ENCODE data around the gene UIMC1.
"Not testable (repeated sequence)": the region's sequence is repeated elsewhere in the genome, so short reads cannot be mapped to it uniquely, and the experiment has no call there.

The UIMC1 gene

DNA sequence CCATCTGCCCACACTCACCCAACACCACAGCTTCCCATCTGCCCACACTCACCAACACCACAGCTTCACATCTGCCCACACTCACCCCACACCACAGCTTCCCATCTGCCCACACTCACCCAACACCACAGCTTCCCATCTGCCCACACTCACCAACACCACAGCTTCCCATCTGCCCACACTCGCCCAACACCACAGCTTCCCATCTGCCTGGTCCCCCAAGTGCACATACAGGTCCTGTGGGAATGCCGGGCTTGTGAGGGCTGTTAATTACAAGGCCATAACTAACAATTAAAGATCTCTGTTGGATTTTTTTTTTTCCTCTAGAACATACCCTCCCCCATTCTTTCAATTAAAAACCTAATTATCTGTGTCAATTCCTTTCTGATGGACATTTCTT, 133.6 kb downstream of the UIMC1 start:
- DNase-seq (ENCODE audit: low spot score); FAIRE-seq: not testable (repeated sequence)

- not testable (repeated sequence) for DNase-seq (ENCODE audit: low spot score)
These were observed 134.0 kb downstream of the UIMC1 start for GRCh38 chr5:176872586-176872985.

DNA sequence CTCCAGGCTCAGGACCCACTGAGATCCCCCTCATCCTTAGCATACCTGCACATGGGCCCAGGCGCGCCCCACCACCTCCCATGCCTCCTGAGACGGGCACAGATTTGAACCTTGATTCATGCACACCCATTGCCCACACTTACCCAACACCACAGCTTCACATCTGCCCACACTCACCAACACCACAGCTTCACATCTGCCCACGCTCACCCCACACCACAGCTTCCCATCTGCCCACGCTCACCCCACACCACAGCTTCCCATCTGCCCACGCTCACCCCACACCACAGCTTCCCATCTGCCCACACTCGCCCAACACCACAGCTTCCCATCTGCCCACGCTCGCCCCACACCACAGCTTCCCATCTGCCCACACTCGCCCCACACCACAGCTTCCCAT, 135.9 kb downstream of the UIMC1 start:
- DNase-seq (ENCODE audit: low spot score); FAIRE-seq: not testable (repeated sequence)

More at GRCh38 chr5:176872586-176872985, 134.0 kb downstream of the UIMC1 start:
- not testable (repeated sequence) for FAIRE-seq

- no peak for FAIRE-seq
- DNase-seq (ENCODE audit: low spot score), result peak; percentile 8
These were observed 136.4 kb downstream of the UIMC1 start for GRCh38 chr5:176870110-176870591.

- FAIRE-seq, result no peak
These were observed 137.0 kb downstream of the UIMC1 start for GRCh38 chr5:176869501-176870109.

DNA sequence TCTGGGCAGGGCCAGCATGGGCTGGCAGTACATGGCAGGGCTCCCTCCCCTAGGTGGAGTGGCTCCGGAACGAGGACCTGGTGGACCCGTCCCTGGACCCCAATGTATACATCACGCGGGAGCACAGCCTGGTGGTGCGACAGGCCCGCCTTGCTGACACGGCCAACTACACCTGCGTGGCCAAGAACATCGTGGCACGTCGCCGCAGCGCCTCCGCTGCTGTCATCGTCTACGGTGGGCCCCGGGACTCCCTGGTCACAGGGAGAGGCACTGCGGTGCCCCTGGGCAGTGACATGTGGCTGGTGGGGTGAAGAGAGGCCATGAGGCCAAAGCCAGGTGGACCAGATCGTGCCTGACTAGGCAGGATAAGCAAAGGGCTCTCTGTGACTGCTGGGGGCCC, 137.8 kb downstream of the UIMC1 start:
- no peak for FAIRE-seq

More at GRCh38 chr5:176869501-176870109, 137.0 kb downstream of the UIMC1 start:
- DNase-seq (ENCODE audit: low spot score), result no peak

GRCh38 chr5:176868126-176868525, 138.5 kb downstream of the UIMC1 start:
- no peak for FAIRE-seq

More for the DNA sequence above, 137.8 kb downstream of the UIMC1 start:
- DNase-seq (ENCODE audit: low spot score), result no peak

GRCh38 chr5:176866707-176867310, 139.8 kb downstream of the UIMC1 start:
- no peak for DNase-seq (ENCODE audit: low spot score)

More at GRCh38 chr5:176868126-176868525, 138.5 kb downstream of the UIMC1 start:
- no peak for DNase-seq (ENCODE audit: low spot score)

GRCh38 chr5:176865964-176866363, 140.6 kb downstream of the UIMC1 start:
- no peak for FAIRE-seq

More at GRCh38 chr5:176866707-176867310, 139.8 kb downstream of the UIMC1 start:
- no peak for FAIRE-seq

GRCh38 chr5:176864755-176865154, 141.8 kb downstream of the UIMC1 start:
- FAIRE-seq, result no peak
- DNase-seq (ENCODE audit: low spot score), result no peak

More at GRCh38 chr5:176865964-176866363, 140.6 kb downstream of the UIMC1 start:
- no peak for DNase-seq (ENCODE audit: low spot score)

DNA sequence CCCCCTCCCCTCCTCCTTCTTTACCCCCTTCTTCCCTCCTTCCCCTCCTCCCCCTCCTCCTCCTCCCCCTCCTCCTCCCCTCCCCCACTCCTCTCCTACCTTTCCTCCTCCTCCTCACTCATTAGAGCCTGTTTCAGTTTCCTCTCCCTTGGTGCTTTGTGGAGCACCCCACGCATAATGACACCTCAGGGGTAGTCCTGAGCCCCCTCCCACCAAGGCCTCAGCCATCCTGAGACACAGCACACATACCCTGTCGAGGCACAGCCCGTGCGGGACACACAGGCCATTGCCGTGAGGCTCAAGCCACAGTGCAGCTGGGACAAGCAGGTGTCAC, 142.8 kb downstream of the UIMC1 start:
- DNase-seq (ENCODE audit: low spot score) (no peak), FAIRE-seq (no peak)

- FAIRE-seq, result no peak
- DNase-seq (ENCODE audit: low spot score), result no peak
These were observed 143.4 kb downstream of the UIMC1 start for GRCh38 chr5:176863041-176863764.

GRCh38 chr5:176862330-176862995, 144.1 kb downstream of the UIMC1 start:
- no peak for FAIRE-seq
- DNase-seq (ENCODE audit: low spot score), result no peak

GRCh38 chr5:176861276-176861675, 145.3 kb downstream of the UIMC1 start:
- FAIRE-seq, result no peak
- no peak for DNase-seq (ENCODE audit: low spot score)

GRCh38 chr5:176860381-176860780, 146.2 kb downstream of the UIMC1 start:
- FAIRE-seq, result no peak
- DNase-seq (ENCODE audit: low spot score), result no peak

- DNase-seq (ENCODE audit: low spot score), result no peak
- no peak for FAIRE-seq
These were observed 146.7 kb downstream of the UIMC1 start for GRCh38 chr5:176859916-176860315.

- DNase-seq (ENCODE audit: low spot score) (no peak), FAIRE-seq (no peak)
These were observed 148.7 kb downstream of the UIMC1 start for GRCh38 chr5:176857894-176858273.

- FAIRE-seq (no peak), DNase-seq (ENCODE audit: low spot score) (no peak)
These were observed 149.2 kb downstream of the UIMC1 start for GRCh38 chr5:176857216-176857893.

GRCh38 chr5:176856746-176857145, 149.8 kb downstream of the UIMC1 start:
- FAIRE-seq, result no peak

GRCh38 chr5:176855598-176855997, 151.0 kb downstream of the UIMC1 start:
- FAIRE-seq (no peak), DNase-seq (ENCODE audit: low spot score) (no peak)

More at GRCh38 chr5:176856746-176857145, 149.8 kb downstream of the UIMC1 start:
- DNase-seq (ENCODE audit: low spot score), result no peak

All from RCC 7860 (cell line).